Measurements from ENCODE around the gene CCL13.

Gene CCL13

DNA sequence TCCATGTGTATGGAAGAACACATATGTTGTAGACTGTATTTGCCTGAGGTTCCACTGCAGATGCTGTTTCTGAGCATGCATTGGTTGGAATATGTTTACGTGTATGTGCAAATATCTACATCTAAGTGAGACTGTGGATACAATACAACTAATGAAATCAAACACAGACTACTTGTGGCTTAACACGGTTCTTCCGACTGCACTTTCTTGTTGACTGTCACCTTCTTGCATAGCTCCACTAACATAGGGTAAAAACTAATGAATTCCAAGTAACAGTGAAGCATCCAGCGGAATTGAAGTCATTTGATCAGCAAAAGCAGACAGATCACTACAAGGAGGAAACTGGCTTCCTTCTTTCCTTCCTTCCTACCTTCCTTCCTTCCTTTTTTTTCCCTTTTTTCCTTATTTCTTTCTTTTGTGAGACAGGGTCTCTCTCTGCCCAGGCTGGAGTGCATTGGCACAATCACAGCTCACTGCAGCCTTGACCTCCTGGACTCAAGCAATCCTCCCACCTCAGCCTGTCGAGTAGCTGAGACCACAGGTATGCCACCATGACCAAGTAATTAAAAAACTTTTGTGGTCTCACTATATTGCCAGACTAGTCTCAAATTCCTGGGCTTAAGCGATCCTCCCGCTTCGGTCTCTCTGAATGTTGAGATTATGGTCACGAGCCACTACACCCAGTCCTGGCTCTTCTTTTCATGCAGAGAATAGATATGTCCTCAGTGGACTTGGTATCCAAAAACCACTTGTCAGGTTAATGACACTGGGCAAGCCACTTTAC, 28.7 kb downstream of the CCL13 start:
- DNase-seq (ENCODE audit: low spot score), result no peak

DNA sequence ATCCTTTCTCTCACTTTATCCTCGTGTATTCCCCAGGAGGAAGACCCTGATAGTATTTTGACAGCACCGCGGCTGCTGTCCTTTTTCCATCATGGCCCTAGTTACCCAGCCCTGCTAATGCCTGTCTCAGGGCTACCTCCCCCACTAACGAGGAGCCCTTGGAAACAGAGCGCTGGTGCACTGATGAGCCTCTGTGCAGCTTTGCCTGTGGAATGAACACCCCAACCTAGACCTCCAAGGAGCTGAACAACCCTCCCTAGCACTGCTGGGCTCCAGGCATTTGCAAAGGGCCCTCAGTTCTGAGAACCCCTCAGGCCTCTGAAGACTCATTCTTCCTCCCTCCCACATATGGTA, 30.0 kb downstream of the CCL13 start:
- no peak for DNase-seq (ENCODE audit: low spot score)

DNA sequence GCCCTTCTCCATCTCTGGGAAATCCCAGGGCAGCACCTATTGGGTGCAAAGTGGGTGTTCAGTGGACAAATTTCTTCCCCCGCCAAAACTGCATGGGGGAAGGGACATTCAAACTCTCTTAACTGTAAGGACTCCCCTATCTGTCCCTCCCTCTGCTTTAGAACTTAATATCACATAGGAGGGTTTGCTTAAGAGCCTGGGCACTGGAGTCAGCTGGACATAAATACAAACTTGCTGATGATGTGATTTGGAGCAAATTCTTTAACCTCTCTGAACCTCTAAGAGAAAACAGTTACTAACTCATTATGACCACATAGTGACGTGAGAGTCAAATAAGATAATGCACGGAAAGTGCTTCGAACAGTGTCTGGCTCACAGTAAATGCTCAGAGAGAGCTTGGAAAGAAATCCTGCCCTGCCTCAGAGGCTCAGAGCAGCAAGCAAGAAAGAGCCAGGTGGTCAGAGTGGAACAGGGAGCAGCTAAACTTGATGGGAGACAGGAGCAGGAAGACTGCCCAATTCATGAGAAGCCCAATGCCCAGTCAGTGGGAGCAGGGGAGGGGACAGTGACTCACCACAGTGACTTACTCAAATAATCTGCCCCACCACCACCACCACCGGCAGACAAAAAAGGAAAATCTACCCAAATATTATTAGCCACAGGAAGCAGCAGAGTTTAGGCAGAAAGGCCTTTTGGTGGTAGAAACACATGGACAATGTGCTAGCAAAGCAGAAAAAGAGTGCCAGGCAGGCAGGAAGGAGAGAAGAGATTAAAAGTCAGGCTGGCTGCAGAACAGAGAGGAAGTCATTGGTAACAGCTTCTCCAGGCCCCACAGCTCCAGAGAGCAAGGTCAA, 30.6 kb downstream of the CCL13 start:
- no peak for DNase-seq (ENCODE audit: low spot score)

DNA sequence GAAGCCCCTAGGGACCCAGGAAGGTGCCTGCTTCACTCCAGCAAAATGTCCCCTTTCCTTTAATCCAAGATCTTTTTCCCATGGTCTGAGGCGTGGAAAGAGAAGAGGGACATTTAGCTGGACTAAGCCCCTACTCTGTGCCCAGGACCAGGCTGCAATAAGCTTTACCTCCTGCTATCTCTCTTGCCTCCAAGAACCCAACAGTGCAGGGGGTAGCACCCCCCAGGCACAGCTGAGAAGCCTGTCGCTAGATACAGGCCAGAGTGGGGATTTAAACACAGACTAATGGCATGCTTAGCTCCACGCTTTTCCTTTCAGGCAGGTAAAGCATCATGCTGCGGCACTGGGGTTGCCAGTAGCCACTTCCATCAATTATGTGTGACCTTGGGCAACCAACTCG, 31.3 kb downstream of the CCL13 start:
- no peak for DNase-seq (ENCODE audit: low spot score)

DNA sequence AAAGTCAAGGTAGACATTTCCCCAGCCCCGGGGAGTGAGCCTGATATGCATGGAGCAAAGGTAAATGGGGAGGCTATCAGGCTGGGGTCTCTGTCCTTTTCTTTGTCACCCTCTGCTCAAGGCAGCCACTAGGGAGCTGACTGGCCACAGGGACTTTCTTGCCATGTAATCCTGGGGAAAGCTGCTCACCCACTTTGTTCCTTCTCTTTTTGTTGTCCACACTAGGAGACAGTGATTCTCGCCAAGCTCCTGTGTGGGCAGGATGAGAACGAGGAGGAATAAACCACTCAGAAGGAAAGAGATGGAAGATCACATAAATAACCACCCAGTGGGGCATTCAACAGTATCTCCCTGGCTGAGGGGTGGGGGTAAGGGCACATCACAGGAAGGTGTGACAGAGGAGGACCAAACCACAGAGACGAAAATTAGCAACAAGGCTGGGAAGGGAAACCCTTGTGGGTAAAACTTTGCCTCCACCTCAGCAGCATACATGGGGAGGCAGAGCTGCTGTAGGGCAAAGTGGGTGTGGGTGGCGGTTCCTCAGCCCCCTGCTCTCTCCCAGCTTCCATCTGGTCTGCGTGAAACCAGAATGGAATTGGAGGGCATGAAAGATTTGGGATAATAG, 33.0 kb downstream of the CCL13 start:
- no peak for DNase-seq (ENCODE audit: low spot score)

DNA sequence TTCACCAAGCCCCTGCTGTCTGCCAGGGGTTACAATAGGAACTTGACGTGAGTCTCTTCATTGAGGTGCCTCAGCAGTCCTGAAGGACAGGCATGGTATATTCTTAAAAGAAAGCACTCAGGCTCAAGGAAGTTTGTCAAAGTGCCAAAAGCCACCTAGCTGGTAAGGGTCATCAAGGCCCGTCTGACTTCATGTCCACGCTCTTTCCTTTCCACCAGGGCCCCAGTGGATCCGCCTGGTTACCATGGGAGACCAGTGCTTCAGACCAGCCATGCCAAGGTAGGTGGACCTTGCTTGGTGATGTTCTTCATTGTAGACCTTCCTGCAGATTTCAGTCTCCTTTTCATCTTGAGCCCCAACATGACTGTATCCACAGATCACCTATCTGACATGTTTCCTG, 34.4 kb downstream of the CCL13 start:
- no peak for DNase-seq (ENCODE audit: low spot score)

DNA sequence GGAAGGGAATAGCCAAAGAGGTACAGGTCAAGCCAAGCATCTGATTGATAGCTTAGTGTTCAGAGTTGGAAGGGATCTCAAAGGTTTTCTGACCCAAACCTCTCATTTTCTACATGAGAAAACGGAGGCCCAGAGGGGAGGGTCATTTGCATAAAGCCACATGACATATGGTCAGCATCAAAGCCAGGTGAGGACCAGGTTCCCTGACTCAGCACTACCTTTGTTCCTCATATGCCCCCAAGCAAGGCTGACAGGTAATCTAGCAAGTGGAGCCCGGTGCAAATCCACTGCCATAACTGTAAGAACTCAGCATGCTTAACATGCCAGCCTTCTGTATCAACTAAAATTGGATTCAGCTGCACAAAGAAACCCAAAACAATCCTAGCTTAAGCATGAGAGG, 35.0 kb downstream of the CCL13 start:
- no peak for DNase-seq (ENCODE audit: low spot score)

DNA sequence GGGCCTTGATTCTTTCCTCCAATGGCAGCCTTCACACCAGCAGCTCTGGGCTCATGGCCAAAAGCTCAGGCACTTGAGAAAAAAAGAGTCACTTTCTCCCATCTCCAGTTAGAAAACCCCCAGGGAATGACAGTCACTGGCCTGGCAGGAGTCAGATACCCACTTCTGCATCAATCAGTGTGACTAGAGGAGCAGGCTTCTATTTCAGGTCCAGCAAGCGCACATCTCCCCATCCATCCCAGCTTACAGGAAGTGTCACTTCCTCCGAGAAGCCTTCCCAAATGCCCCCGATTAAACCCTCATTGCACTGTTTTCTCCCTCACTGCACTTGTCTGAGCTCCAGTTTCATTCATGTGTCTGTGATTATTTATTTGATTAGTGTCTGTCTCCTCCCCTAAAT, 37.1 kb downstream of the CCL13 start:
- no peak for DNase-seq (ENCODE audit: low spot score)

DNA sequence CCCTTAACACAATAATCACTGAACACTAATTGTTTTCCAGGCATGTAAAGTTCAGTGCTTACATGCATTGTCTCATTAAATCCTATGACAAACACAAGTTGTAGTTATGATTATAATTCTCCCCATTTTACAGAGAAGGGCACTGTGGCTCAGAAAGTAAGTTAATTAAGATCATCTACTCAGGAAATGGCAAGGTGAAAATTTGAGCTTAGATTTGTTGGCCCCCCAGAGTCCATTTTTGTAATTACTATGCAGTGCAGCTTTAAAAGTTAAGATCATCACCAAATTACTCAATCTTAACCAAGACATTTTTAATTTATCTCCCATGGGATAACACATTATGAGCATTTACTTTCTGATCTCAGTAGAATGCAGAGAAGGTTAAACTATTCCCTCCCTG, 41.0 kb downstream of the CCL13 start:
- DNase-seq (ENCODE audit: low spot score), result no peak

DNA sequence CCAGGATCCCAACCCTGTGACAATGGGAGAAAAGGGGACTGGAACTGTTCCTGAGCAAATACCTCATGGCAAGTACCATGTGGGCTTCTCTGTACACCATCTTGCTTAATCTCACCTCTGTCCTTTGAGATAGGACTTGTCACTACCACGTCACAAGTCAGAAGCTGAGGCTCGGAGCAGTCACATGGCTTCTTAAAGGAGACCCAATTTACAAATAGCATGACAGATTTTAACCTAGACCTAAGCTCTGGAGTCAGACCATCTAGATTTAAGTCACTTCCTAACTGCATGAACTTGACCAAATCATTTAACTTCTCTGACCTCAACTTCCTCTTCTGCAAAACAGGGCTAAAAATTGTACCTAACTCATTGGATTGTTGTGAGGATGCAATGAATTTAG, 42.7 kb downstream of the CCL13 start:
- no peak for DNase-seq (ENCODE audit: low spot score)

DNA sequence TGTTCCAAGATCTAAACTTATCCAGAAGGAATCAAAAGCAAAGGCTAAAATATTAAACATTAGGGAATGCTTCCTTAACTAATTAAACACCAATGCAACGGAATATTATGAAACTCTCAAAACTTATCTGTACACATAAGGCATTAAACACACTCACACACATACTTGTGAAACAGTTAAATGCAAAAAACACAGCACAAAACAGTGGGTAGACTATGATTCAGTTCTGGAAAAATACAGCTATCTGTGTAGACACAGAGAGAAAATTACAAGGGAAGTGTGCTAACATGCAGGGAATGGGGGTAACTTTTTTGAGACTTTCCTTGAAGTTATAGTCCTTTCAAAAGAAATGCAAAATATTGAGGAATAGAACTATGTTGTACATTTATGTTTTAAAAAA, 43.4 kb downstream of the CCL13 start:
- DNase-seq (ENCODE audit: low spot score), result no peak

DNA sequence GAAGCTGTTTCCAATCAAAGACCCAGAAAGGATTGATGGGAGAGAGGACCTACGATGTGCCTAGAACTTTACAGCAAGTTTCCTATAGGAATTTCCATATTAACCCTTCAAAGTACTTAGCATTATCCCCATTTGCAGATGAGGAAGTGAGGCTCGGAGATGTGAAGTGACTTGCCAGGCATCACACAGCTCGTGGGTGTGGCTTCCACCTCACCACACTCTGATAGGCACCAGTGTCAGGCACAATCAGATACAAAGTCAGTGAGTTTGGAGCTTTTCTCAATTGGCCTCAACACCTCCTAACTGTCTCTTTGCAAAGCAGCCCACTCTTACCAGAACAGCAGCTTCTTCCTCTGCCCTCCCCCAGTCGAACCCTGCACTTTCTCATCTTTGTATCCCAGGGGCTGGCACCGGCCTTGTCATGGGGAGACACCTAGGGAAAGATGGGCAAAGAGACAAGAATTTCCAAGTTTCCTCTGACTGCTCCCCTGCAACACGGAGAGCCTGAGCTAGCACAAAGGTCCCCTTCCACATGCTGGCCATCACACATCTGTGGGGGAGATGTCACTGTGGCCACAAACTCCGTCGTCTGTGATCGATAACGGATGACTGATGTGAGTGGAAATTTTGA, 44.1 kb downstream of the CCL13 start:
- DNase-seq (ENCODE audit: low spot score), result no peak

DNA sequence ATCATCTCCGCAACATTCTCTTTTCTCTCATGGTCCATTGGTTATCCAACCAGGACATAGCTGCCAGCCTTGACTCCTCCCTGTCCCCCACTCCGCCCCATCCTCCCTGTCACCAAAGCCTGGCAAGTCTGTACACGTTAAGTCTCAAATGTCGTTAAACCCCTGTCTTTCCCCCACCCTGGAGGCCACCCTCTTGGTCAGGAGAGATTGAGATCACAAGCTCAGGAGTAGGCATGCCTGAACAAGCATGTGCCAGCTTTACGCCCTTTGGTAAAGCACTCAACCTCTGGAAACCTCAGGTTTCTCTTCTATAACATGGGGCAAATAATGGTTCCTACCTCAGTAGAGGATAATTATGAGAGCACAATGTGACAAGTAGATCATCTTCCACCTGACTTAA, 44.9 kb downstream of the CCL13 start:
- no peak for DNase-seq (ENCODE audit: low spot score)

DNA sequence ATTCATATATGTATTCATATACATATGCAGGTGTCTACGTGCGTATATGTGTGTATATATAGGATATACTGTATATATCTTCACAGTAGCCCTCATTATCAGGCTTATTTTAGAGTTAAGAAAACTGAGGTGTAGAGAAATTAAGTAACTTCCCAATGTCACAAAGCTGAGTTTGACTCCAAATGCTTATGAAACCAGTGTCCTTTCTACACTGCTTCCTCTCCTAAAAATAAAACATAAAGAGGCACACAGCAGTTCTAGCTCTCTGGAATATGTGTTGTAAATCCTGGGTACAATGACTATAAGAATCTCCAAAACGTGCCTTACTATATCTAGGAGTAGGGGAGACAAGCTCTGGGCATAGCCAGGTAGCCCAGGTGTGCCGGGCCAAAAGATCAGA, 46.7 kb downstream of the CCL13 start:
- DNase-seq (ENCODE audit: low spot score), result no peak

DNA sequence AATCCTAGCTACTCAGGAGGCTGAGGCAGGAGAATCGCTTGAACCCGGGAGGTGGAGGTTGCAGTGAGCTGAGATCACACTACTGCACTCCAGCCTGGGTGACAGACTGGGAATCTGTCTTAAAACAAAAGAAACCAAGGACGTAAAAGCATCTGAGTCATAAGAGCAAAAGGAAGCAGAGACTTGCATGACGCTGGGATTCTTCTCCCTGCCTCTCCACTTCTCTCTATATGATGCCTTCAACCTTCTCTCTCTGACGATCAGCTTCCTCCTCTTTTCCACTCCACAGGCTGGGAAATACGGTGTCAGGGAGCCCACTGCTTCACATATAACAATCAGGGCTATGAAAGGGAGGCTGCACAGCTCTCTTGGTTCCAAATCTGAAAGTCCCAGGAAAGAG, 49.9 kb downstream of the CCL13 start:
- DNase-seq (ENCODE audit: low spot score), result no peak

Measured in hepatic stellate cell (primary cell).